GM18951 (cell line): ENCODE results near the gene PAIP2.

Source experiments
- POLR2A ChIP-seq: IDR thresholded peaks from 4 replicates; pipeline ENCODE4 v1.6.1; 2011; ENCODE audit warnings: mild to moderate bottlenecking; ENCODE audit not compliant: insufficient read length, insufficient read depth; ENCODE audit errors: extremely low read depth
- in situ Hi-C: fragments of 300-500 bp; cut with MboI; formaldehyde crosslinking; loops from one replicate; pipeline ENCODE4 v1.12.0; 2022; ENCODE audit warnings: low sequenced_read_pairs, mixed read lengths, inconsistent platforms; ENCODE audit not compliant: unreplicated experiment

The PAIP2 gene

GRCh38 chr5:139394654-139395566 is 53.3 kb downstream of the PAIP2 start, which contains the start of gene PROB1:
Gene PROB1 (minus strand): TSS chr5:139395104. CDS start chr5:139395081, 23 bp downstream.
- no peak for TF ChIP-seq POLR2A
- in situ Hi-C loops, result no loop called here

GRCh38 chr5:139395844-139396640 is 54.4 kb downstream of the PAIP2 start:
- TF ChIP-seq POLR2A, result no peak
- in situ Hi-C loops, result no loop called here

- no peak for TF ChIP-seq POLR2A
- in situ Hi-C loops, result no loop called here
These were observed 55.0 kb downstream of the PAIP2 start for GRCh38 chr5:139396691-139397090.

- in situ Hi-C loops, result no loop called here
- TF ChIP-seq POLR2A, result no peak
These were observed 56.3 kb downstream of the PAIP2 start for GRCh38 chr5:139397921-139398320.

GRCh38 chr5:139399501-139400121 is 58.0 kb downstream of the PAIP2 start:
- peak; percentile 34 for TF ChIP-seq POLR2A
- in situ Hi-C loops, result no loop called here

GRCh38 chr5:139401546-139401945 is 59.9 kb downstream of the PAIP2 start:
- in situ Hi-C loops, result no loop called here
- TF ChIP-seq POLR2A, result no peak

GRCh38 chr5:139402561-139403158 is 61.0 kb downstream of the PAIP2 start:
- in situ Hi-C loops, result no loop called here
- TF ChIP-seq POLR2A, result no peak

- TF ChIP-seq POLR2A, result peak; percentile 0
- in situ Hi-C loops, result no loop called here
These were observed 61.7 kb downstream of the PAIP2 start for GRCh38 chr5:139403418-139403786.

GRCh38 chr5:139403787-139404483 is 62.3 kb downstream of the PAIP2 start, which contains the start of gene SPATA24:
Gene SPATA24 (minus strand): TSS chr5:139404089. CDS start chr5:139404060, 29 bp downstream.
- peak; percentile 55 for TF ChIP-seq POLR2A
- in situ Hi-C loops, result no loop called here

- in situ Hi-C loops, result no loop called here
- TF ChIP-seq POLR2A, result no peak
These were observed 62.8 kb downstream of the PAIP2 start for GRCh38 chr5:139404484-139404840.

- no peak for TF ChIP-seq POLR2A
- in situ Hi-C loops, result no loop called here
These were observed 65.3 kb downstream of the PAIP2 start for GRCh38 chr5:139406963-139407362.

- no peak for TF ChIP-seq POLR2A
- in situ Hi-C loops, result no loop called here
These were observed 65.9 kb downstream of the PAIP2 start for GRCh38 chr5:139407517-139407916.
